Measurements from ENCODE around the gene EDN1.

- no peak for TF ChIP-seq POLR2A (IDR thresholded peaks at IDR 0.05)
- TF ChIP-seq CTCF (IDR thresholded peaks at IDR 0.05) = no peak
Observed at GRCh38 chr6:12293235-12293930, 3.2 kb downstream of the EDN1 start.
